OCI-LY7 (cell line): Measurements from ENCODE around the gene PATJ. TPM values are rescaled to one million over a fixed set of nuclear protein-coding genes. Genes with fewer than 3 reads are reported as not detected.

ENCODE experiments used
- BruUV-seq: library from RNA; stranded (reverse); fragments of 400-500 nt; replicated peaks from 2 replicates; lab custom pipeline; 2021; lab: Mats Ljungman, UMichigan
- CTCF ChIA-PET: fragments of 300-600 bp; sonication (Branson Sonifier 250); formaldehyde crosslinking; loops from one replicate; lab custom pipeline; 2022; ENCODE audit warnings: antibody characterized with exemption; ENCODE audit not compliant: unreplicated experiment; lab: Charles Lee
- POLR2A ChIA-PET: fragments of 300-600 bp; sonication (Branson Sonifier 250); formaldehyde crosslinking; loops from one replicate; lab custom pipeline; 2022; ENCODE audit warnings: antibody characterized with exemption; lab: Charles Lee
- DNase-seq: peaks from one replicate; pipeline ENCODE4 v3.0.0-alpha.2; 2015; ENCODE audit warnings: low spot score
- H2AFZ ChIP-seq: fragments of 200-600 bp; sonication (generic), shearing (Covaris generic); 2 replicates; pipeline ENCODE4 v1.6.1; 2014; ENCODE audit warnings: mild to moderate bottlenecking, antibody characterized with exemption, low read length, moderate library complexity
- H3K27ac ChIP-seq: fragments of 200-600 bp; sonication (generic); 2 replicates; pipeline ENCODE4 v1.5.1; 2014; ENCODE audit warnings: mixed run types, low read depth, mild to moderate bottlenecking, moderate library complexity, low read length, inconsistent platforms; ENCODE audit not compliant: poor library complexity, severe bottlenecking
- H3K36me3 ChIP-seq: fragments of 200-600 bp; sonication (generic); 2 replicates; pipeline ENCODE4 v1.6.1; 2014; ENCODE audit warnings: mild to moderate bottlenecking, antibody characterized with exemption, low read length, moderate library complexity, mixed read lengths; ENCODE audit not compliant: insufficient read depth
- H3K4me1 ChIP-seq: fragments of 200-600 bp; sonication (generic); 2 replicates; pipeline ENCODE4 v1.5.1; 2014; ENCODE audit warnings: mild to moderate bottlenecking, low read length; ENCODE audit not compliant: insufficient read depth, poor library complexity, severe bottlenecking
- H3K4me2 ChIP-seq: fragments of 200-600 bp; sonication (generic); 2 replicates; pipeline ENCODE4 v1.6.1; 2014; ENCODE audit warnings: mild to moderate bottlenecking, low read length
- H3K4me3 ChIP-seq: fragments of 200-600 bp; sonication (generic); 2 replicates; pipeline ENCODE4 v1.5.1; 2014; ENCODE audit warnings: mild to moderate bottlenecking, low read depth, low read length; ENCODE audit not compliant: poor library complexity, severe bottlenecking
- H3K79me2 ChIP-seq: fragments of 200-600 bp; sonication (generic); 2 replicates; pipeline ENCODE4 v1.6.1; 2016; ENCODE audit warnings: low read depth, mild to moderate bottlenecking, low read length, moderate library complexity, mixed read lengths; ENCODE audit not compliant: insufficient read depth
- H3K9me2 ChIP-seq: fragments of 200-600 bp; sonication (generic); 2 replicates; pipeline ENCODE4 v1.6.1; 2016; ENCODE audit warnings: mild to moderate bottlenecking, low read length, mixed read lengths; ENCODE audit not compliant: insufficient read depth
- H3K9me3 ChIP-seq: fragments of 200-600 bp; sonication (generic); 2 replicates; pipeline ENCODE4 v1.6.1; 2014; ENCODE audit warnings: mild to moderate bottlenecking, mixed run types, low read length, mixed read lengths
- H4K20me1 ChIP-seq: fragments of 200-600 bp; sonication (generic); 2 replicates; pipeline ENCODE4 v1.6.1; 2014; ENCODE audit warnings: mild to moderate bottlenecking, antibody characterized with exemption, low read length, moderate library complexity, mixed read lengths; ENCODE audit not compliant: insufficient read depth
- EZH2phosphoT487 ChIP-seq: fragments of 200-600 bp; sonication (generic); IDR thresholded peaks from 2 replicates; pipeline ENCODE4 v1.6.1; 2018; ENCODE audit warnings: low read depth, borderline replicate concordance, mild to moderate bottlenecking, mixed run types, antibody characterized with exemption, low read length, moderate library complexity, mixed read lengths
- intact Hi-C: fragments of 100-400 bp; cut with micrococcal nuclease; formaldehyde crosslinking; loops from one replicate; pipeline ENCODE4 v1.10.0; 2022; ENCODE audit not compliant: unreplicated experiment
- total RNA-seq, 2 experiments: library from RNA; depleted of rRNA in 1 of 2; stranded (reverse); fragments of >200 nt in 1 of 2; shearing (Covaris generic) in 1 of 2; gene quantifications; 2 replicates each; pipeline ENCODE4 v1.2.3, GENCODE V29; 2014 to 2022
- TF ChIP-seq, protein P1 (sequence below): fragments of 200-600 bp; sonication (generic); conservative IDR thresholded peaks from 2 replicates; pipeline ENCODE4 v1.5.1; 2014; ENCODE audit warnings: mild to moderate bottlenecking, antibody characterized with exemption, low read length, moderate library complexity, mixed read lengths

PATJ gene
- total RNA-seq, 2 experiments from 2014 or later, result 0.95 to 4.0 TPM

DNA sequence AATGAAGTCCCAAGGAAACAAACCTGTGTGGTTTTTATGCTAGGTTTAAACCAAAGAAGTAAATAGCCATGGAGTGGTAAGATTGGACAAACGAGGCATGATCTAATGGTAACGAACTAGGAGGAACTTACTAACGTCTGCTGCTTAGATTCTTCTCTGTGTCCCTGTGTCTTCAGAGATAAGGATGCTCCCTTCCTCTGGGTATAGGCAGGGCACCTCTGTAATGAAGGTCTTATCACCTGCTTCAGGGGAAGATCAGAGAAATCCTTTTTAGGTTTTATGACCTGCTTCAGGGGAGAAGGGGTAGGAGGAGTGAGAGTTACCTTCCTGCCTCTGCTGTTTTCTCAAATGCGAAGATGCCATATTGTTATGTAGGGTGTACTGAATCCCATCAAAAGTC, 237.4 kb downstream of the PATJ start:
- TF ChIP-seq, protein P1, sequence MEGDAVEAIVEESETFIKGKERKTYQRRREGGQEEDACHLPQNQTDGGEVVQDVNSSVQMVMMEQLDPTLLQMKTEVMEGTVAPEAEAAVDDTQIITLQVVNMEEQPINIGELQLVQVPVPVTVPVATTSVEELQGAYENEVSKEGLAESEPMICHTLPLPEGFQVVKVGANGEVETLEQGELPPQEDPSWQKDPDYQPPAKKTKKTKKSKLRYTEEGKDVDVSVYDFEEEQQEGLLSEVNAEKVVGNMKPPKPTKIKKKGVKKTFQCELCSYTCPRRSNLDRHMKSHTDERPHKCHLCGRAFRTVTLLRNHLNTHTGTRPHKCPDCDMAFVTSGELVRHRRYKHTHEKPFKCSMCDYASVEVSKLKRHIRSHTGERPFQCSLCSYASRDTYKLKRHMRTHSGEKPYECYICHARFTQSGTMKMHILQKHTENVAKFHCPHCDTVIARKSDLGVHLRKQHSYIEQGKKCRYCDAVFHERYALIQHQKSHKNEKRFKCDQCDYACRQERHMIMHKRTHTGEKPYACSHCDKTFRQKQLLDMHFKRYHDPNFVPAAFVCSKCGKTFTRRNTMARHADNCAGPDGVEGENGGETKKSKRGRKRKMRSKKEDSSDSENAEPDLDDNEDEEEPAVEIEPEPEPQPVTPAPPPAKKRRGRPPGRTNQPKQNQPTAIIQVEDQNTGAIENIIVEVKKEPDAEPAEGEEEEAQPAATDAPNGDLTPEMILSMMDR, result no peak
- no peak for TF ChIP-seq EZH2phosphoT487
- H3K4me3 ChIP-seq, result no peak overlapping the region
- no peak overlapping the region for H2AFZ ChIP-seq
- no peak overlapping the region for H3K27ac ChIP-seq
- no peak for DNase-seq
- H3K79me2 ChIP-seq, result no peaks in the 10 kb centered on the region
- CTCF ChIA-PET, result no interaction called here
- H3K4me1 ChIP-seq, result no peaks in the 10 kb centered on the region
- no peaks in the 10 kb centered on the region for H4K20me1 ChIP-seq
- intact Hi-C loops, result no loop called here
- no peaks in the 10 kb centered on the region for H3K9me3 ChIP-seq
- no peaks in the 10 kb centered on the region for H3K9me2 ChIP-seq
- H3K4me2 ChIP-seq, result no peak overlapping the region
- POLR2A ChIA-PET, result no interaction called here
- no peaks in the 10 kb centered on the region for H3K36me3 ChIP-seq
- no TSS peak for BruUV-seq

DNA sequence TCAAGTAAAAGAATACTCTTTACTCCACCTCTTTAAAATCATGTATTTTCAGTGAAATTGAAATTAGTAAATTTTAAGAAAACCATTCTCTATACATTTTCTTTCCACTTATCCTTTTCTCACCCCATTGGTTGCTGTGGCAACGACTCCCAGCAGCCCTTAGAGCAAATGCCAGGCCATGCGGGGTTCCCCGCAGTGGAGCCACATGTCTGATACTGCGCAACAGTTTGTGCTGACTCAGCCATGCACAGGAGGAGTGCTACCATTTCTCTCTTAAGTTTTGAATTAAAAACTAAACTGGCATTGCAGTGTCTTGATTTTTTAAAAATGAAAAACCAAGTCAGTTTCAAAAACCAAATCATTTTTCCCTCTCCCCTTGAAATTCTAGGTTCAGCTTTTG, 238.3 kb downstream of the PATJ start:
- POLR2A ChIA-PET, result no interaction called here

More for the DNA sequence above, 238.3 kb downstream of the PATJ start:
- Histone ChIP-seq H3K9me3 (no peaks in the 10 kb centered on the region), H3K79me2 (no peaks in the 10 kb centered on the region), H4K20me1 (no peaks in the 10 kb centered on the region), H3K4me1 (no peaks in the 10 kb centered on the region), H3K36me3 (no peaks in the 10 kb centered on the region), H3K27ac (no peak overlapping the region), H3K4me2 (no peak overlapping the region), H3K9me2 (no peaks in the 10 kb centered on the region), H3K4me3 (no peak overlapping the region), H2AFZ (no peak overlapping the region)
- TF ChIP-seq, protein P1, result no peak
- no peak for TF ChIP-seq EZH2phosphoT487
- CTCF ChIA-PET, result no interaction called here
- no peak for DNase-seq
- BruUV-seq, result no TSS peak
- intact Hi-C loops, result no loop called here
